ENCODE results near the gene EAF1.
"Not testable (repeated sequence)": the region's sequence is repeated elsewhere in the genome, so short reads cannot be mapped to it uniquely, and the experiment has no call there.

EAF1 gene

DNA sequence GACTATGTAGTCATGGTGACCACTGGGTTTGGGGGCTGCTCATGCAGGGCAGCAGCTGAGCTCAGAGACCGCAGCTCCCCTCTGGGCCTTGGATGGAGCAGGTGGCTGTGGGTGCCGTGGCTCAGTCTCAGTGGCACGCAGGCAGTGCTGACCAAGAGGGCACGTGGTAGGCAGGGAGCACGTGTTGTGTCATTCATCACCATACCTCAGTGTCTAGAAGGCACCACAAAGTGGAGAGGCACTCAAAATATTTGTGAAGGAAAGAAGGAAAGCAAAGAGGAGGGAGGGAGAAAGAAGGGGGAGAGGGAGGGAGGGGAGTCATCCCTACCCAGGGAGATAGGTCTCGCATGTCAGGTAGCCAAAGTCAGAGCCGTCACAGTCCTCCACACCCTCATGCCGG is 26.1 kb downstream of the EAF1 start:
- DNase-seq: no peak

DNA sequence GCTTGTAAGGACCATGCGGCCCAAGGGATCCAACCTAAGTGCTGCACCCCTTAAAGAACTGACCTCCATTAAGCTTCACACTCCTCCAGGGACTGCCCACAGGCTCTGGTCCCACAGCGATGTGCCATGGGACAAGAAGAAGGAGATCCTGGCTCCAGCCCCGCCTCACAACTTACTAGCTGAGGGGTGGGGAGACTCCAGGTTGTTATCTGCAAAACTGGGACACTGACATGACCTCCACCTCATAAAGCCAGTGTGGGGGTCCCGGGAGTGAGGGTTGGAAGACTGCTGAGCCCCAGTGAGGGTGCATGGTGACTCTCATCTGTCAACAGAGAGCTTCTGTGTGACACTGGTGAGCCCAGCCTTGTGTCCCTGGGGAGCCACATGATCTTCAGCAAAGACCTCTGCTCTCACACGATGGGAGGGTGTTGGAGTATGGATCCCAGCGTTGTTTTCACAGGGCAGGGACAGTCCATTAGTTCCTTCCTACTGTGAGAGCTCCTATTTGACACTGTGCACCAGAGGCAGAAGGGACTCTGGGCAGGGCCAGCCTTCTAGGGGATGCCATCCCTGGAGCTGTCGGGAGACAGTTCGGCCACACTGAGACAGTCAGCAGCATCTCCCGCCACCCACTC is 26.7 kb downstream of the EAF1 start:
- no peak for DNase-seq

DNA sequence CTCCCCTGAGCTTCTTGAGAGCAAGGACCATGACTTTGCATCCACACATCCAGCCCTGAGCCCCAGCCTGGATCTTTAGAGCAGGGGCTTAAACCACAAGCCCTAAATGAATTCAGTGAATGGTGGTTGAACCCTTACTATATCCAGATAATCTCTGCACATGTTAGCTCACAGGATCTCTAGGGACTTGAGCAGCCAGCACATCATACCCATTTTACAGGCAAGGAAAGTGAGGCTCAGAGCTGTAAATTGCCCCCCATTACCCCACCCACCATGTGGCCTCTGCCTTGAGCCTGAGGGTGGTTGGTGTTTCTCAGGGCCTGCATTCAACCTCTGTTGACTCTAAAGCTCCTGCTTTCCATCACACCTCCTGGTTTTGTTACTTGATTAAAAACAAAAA is 27.6 kb downstream of the EAF1 start:
- DNase-seq: no peak

DNA sequence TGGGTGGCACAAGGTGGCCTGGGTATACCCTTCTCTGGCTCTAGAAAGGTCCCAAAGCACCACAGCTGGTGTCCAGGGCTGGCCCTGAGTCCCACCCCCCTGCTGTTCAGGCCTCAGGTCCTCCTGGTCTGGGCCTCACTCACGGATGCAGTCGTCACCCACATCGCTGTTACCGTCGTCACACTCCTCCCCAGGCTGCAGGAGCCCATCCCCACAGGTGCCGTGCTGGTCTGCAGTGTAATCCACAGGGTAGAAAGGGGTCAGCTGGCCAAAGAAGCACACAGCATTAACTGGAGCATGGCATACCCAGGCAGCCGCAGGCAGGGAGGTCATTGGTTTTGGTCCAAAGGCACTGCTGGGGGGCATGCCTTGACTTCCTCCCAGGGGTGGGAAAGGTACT is 28.4 kb downstream of the EAF1 start:
- DNase-seq: no peak

DNA sequence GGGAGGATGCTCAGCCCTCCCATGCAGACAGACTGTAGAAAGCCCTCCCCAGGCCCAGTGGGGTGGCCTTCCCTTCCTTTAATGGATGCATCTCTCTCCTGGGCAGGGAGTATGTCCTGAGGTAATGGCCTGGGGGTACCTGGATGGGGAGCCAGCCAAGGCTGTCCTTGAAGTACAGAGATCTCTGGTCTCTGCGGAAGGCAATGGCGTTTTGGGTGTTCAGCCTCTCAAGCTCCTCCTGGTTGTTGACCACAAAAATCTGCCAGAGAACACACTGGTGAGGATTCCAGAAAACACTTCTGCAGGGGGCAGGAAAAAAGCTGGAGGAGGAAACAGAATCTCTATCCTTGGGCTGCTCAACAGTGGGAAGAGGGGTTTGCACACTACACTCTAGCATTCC is 28.9 kb downstream of the EAF1 start:
- no peak for DNase-seq

DNA sequence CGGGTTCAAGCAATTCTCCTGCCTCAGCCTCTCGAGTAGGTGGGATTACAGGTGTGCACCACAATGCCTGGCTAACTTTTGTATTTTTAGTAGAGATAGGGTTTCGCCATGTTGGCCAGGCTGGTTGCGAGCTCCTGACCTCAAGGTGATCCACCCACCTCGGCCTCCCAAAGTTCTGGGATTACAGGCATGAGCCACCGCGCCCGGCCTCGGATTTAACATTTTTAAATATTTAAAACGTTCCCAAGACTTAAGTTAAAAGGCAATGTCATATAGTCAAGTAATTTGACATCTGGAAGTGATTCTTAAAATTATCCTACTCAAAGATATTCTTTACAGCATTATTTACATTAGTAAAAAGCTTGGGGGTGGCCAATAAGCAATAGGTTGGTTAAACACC is 29.5 kb downstream of the EAF1 start:
- DNase-seq: not testable (repeated sequence)

DNA sequence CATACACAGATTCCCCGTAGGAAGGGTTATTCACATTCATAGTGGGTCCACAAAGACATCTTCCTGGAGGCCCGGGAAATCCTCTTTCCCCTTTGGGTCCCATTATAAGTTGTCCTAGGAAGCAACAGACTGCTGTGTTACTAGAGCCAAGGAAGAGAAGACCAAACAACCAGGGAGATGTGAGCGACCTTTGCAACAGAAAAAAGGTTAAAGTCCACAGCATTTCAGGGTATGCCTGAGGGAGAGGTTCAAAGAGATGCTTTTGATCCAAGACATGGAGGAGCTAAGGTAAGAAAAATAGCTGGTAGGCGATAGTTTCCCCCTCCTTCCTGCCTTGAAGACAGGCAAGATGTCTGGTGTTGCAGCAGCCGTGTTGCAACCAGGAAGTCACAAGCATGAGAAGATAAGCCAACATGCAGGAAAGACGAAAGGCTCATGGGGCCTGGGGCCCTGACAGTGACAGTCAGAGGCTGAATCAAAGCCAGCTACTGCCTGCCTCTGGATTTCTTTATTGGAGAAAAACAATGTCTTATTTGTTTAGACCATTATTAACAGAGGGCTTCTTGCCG is 30.9 kb downstream of the EAF1 start:
- DNase-seq: peak; percentile 56 to 64

DNA sequence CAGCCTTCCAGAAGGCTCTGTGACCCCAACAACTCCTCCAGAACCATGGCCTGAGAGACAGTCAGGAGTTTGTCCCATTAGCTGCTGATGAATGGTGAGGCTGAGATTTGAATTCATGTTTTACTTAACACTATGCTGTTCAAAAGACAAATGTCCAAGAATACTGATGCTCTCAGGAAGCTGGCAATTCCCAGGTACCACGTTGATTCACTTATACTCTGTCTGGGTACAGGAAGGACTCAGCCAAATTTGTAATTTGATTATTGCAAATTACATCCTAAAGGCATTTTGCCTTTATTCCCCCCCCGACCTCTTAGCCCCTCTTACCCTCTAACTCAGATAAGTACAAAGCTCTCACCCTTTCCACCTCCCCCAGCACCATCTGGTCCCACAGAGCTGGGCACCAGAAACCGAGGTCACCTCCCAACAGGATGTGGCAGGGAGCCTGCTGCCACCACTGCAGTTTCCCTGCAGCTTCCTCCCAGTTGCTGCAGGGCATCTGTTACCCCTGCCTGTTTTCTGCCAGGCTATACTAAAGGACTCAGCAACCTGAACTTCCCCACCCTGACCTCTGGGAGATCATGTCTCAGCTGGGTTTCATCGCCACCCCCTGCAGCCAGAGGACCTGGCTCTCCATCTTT is 33.6 kb downstream of the EAF1 start:
- no peak for DNase-seq

DNA sequence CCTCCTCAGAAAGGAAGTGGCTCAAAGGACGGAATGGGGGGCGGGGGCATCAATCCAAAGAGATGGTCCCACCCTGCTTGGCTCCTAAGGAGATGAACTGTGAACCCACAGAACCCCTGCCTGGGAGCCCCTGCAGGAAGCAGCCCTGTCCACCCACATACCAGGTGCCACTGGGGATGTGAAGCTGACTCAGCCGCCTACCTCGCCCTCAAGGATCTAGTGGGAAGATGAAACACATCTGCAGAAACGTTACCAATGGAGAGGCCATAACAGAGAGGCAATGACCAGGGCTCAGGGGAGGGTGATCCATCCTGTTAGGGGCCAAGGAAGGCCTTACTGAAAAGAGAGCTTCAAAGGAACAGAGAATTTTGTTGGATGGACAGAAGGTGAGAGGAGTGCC is 35.1 kb downstream of the EAF1 start:
- no peak for DNase-seq

DNA sequence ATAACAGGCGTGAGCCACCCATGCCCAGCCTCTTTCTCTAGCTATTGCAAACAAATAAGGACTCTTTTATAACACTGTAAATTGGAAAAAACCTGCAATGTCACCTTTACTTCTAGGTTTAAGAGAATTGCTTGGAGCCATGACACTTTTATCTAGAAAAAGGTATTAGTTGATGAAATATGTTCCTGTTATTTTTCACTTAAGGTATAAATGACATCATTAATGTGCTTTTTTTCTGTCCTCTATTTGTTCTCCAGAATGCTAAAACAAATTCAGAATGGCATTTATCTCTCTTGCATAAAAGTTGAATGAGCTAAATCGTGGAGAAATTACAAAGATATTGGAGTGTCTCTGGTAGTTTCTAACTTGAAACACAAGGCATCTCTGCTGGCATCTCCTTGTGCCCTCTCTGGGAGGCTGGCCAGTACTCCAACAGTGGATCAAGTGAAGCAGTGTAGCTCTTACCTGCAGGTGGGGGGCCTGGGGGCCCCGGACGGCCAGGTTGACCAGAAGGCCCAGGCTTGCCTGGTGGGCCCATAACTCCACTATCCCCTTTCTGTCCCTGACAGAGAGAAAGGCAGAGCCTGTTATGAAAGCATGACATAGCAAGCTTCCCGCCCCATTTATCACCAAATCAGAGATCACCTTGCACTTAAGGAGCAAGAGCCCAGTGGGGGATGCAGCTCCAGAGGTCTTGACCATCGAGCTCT is 38.6 kb downstream of the EAF1 start:
- no peak for DNase-seq

DNA sequence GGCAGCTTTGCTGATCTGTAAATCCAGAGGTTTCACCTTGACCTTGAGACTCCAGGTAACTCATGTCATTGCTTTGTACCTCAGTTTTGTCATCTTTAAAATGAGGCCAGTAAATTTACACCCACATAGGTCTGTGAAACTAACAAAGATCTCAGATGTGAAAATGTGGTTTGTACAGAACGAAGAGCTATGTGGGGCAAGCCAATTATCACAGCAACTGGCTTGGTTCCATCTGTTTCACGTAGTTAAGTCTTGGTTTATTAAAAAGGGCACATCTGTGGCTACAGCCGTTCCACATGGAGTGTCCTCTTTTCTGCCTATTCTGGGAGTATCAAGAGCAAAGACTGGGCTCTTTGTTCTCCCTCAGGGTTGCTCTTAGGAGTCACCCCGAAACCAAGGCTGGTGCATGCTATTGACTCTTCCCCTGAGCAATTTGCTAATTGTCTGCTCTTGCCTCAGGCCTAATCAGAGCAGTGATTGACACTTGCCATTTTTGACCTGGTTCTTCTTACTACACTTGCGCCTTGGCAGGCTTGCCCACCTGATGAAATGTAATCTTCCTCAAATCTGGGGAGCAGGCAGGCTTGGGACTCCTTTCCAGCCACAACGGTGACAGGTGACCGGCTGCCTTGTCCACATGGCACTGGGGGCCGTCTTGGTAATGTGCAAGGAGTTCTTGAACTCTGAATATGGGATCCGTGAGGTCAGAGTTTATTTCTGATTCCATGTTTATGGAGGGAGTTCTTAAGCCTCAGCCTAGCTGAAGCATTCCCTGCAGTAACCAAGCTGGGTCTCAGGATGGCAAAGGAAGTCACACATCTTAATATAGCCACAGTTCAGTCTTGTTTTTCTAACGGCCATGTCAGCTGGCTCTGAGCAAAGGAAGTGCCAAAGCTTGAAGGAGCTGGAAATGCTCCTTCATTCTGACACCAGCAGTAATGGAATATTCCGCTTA is 40.1 kb downstream of the EAF1 start:
- DNase-seq: no peak

DNA sequence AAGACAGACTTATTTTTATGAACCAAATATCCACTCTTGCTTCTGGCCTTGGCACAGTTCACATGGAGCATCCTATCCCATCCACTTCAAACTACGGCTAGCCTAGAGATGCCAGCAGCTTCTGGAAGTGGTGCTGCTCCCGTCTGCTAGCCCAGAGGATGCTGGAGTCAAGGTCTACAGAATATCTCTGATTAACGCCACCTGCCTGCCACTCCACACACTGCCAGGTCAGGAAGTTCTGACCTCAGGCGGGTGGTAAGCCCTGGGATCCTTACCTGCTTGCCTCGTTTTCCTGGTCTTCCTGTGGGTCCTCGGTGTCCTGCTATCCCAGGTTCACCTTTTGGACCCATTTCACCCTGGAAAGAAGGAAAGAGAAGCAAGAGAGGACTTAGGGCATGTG is 42.9 kb downstream of the EAF1 start:
- DNase-seq: no peak

DNA sequence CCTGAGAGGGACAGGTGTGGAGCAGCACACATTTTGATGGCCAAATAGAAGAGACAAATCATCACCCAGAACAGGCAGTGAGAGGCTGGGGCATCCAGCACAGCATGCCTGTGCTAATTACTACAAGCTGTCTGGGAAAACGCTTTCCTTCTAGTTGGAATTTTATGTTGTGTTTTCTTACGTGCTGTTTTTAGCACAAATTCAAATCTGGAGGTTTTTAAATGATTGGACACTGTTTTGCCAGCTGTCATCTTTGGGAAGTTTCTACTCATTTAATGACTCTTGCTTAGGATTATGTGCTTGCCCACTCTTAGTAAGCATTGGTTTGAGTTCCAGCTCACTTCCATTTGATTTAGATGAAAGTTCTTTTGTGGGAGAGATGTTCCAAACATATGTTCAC is 43.5 kb downstream of the EAF1 start:
- no peak for DNase-seq

DNA sequence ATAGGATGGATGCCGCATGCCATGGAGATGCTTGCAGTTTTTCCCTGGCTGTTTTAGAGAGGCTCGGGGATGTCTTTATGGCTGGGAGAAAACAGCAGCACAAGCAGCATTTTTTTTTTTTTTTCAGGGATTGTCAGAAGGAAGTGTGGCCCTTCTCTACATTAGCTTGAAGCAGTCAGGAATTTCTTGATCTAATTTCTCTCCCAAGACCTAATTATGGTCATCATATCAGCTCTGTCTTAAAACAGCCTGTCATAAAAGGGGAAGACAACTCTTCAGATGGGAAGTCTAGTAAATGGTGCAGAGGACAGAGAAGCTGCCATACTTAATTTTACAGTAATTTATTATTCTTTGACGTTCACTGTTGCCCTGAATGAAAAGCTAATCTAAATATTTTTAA is 44.5 kb downstream of the EAF1 start:
- DNase-seq: no peak

DNA sequence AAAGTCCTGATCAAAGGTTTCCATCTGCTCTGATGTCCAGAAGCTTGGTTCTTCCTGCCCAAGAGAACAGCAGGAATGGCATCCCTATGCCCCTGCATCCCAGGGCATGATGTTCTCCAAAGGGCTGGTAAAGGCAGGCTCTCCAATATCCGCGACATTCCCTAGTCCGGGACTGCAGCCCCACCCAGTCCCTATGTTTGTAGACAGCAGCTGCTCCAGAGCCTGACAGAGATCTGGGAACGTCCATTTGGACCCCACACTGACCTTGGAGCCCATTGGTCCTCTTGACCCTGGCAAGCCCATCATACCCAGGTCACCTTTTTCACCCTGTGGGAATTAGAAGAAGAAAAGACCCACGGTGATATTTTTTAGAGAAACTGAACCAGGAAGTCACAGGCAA is 47.8 kb downstream of the EAF1 start:
- no peak for DNase-seq

DNA sequence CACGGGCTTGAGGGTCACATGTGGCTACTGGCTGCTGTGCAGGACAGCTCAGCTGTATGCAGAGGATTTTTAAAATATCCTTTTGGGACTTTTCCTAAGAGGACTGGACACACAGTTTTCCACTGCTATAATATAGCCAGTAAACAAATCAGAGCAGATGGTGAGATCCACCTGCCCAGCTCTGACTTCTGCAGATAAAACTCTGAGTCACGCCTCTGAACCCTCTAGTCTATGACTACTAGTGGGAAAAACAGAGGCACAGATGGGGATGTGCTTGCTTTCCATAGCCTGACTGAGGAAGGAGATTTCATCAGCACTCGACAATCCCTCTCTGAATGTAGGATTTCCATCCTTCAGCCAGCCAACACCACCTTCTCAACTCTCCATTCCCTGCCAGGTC is 49.0 kb downstream of the EAF1 start:
- DNase-seq: no peak

DNA sequence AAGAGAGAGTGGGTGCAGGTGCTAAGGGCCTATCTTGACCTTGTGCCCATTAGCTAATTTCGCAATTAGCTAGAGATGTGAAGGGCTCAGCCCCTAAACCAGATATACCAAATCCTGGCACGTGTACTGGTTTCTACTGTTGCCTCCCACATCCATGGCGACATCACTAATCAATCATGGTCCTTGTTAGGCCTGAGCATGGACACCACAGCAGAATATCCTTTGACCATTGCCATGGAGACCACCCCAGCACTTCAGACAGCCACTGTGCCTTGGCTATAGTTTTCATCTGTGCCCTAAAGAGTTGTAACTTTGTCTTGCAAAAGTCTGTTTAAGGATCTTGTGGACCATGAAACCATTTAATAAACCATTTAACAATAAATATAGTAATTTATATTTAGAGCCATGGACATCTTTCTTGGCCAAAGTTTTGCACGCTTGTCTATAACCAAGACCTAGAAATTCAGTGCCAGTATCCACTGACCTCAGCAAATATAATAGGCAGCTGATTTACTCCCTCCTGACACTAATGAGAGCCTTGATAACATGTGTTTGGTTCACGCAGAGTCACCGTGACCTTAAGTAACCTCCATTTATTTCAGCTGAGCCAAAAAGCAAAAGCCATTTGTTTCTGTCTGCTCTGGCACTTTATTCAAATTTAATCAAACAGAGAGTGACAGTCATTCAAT is 50.7 kb downstream of the EAF1 start:
- no peak for DNase-seq

DNA sequence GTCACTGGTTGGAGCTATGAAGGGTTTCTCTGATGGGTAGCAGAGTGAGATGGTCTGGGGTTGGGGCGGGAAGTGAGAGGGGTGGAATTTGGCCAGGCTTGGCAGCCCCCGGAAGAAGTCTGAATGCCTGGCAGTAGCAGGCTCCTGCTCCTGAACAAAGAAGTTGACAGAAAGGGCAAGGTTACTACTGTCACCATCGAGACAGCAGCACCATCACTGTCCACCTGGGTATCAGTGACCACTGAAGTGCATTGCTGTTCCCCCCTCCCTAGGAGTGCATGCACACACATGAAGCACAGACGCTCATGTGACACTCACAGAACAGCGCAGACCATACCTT is 51.2 kb downstream of the EAF1 start:
- DNase-seq: no peak

DNA sequence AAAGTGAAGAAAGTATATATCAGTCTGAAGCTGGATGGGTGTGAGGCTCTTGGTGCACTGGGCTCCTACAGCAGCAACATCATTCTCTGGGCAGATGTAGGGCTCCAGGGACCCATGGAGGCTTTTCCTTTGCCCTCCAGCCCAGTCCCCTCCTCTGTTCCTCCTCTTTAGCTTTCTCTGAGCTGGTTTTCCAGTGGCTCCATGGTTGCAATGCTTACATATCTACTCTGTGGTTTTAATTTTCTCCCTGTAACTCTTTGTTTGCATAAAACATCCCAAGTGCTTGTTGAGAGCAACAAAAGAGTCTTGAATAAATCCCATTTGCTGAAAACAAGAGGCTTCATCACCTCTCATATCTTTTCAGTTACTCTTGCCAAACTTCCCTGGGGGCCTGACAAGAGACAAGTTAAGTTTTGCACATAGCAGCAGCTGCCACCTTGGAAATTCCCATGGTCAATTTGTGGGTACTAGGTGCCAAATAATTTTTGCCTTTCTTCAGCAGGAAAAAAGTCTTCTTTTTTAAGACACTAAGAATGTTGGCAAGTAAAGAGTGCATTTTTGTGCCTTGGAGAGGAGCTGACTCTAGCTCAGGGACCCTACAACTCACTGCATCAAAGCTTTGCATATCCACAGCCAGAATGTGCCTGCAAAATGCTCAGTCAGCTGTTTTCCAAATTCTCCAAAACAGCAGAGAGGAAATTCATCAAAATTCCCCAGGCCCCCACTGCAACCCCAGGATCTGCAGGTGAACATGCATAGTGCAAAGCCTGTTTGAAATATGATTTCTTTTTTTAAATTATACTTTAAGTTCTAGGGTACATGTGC is 52.2 kb downstream of the EAF1 start:
- DNase-seq: no peak

DNA sequence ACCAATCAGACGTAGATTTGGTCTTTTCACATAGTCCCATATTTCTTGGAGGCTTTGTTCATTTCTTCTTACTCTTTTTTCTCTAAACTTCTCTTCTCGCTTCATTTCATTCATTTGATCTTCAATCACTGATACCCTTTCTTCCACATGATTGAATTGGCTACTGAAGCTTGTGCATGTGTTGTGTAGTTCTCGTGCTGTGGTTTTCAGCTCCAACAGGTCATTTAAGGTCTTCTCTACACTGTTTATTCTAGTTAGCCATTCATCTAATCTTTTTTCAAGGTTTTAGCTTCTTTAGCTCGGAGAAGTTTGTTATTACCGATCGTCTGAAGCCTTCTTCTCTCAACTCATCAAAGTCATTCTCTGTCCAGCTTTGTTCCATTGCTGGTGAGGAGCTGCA is 57.2 kb downstream of the EAF1 start:
- not testable (repeated sequence) for DNase-seq

DNA sequence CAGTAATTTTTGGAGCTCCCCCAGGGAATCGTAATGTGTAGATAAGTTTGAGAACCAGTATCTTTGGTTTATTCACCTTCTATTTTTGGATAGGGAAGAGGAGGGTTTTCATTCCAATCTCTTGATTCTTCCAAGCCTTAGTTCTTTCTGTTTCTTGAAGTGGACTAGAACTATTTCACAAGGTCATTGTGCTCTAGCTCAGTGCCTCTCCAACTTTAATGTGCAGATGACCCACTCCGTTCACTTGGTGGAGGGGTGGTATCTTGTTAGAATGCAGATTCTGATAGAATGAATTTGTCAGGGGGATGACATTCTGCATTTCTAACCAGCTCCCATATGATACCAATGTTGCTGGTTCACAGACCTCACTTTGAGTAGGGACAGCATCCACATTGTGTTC is 58.6 kb downstream of the EAF1 start:
- no peak for DNase-seq

DNA sequence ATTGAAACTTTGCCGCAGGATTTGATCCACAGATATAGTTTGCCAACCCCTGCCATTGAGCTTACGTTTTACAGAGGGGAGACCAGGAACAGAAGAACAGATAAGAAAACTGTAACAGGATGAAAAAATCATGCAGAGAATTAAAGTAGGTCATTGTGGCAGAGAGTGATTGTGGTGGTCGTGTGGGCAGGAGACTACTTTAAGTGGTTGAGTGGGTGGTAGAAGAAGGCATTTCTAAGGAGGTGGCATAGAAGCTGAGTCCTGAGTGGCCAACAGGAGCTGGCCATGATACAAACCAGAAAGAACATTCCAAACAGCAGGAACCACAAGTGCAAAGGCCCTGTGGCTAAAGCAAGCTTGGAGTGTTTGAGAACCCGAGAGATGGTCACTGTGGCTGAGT is 59.6 kb downstream of the EAF1 start:
- DNase-seq: no peak
